GM12865 (cell line): Measurements from ENCODE around the gene ELFN2.

Experiments
- DNase-seq: peaks from one replicate; pipeline ENCODE4 v3.0.0; 2010; ENCODE audit warnings: low read depth
- H3K4me3 ChIP-seq: 2 replicates; pipeline ENCODE4 v1.5.1; 2011; ENCODE audit warnings: mild to moderate bottlenecking, low read depth, low read length, control low read depth
- TF ChIP-seq, protein P1 (sequence below): IDR thresholded peaks from 2 replicates; pipeline ENCODE4 v1.5.1; 2011; ENCODE audit warnings: low read length, control low read depth, low read depth, inconsistent platforms; ENCODE audit not compliant: insufficient read depth; ENCODE audit errors: missing control alignments

ELFN2 gene

DNA sequence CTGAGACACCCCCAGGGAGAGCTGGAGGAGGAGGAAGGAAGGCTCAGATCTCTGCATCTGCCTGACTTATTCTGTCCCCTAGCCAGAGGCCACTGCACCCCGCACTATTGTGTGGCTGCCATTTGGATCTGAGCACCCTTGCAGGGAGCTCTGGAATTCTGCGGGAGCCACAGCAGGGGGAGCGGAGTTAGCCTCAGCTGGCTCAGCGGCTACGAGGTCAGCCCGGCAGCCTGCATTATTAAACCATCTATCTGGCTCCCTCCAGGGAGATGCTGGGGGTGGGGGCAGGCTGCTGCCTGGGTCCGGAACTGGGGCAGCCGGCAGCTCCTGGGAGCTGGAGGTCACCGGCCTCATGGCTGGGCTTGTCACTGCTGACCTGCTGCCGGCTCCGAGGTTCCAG is 6.5 kb upstream of the ELFN2 start:
- TF ChIP-seq, protein P1, sequence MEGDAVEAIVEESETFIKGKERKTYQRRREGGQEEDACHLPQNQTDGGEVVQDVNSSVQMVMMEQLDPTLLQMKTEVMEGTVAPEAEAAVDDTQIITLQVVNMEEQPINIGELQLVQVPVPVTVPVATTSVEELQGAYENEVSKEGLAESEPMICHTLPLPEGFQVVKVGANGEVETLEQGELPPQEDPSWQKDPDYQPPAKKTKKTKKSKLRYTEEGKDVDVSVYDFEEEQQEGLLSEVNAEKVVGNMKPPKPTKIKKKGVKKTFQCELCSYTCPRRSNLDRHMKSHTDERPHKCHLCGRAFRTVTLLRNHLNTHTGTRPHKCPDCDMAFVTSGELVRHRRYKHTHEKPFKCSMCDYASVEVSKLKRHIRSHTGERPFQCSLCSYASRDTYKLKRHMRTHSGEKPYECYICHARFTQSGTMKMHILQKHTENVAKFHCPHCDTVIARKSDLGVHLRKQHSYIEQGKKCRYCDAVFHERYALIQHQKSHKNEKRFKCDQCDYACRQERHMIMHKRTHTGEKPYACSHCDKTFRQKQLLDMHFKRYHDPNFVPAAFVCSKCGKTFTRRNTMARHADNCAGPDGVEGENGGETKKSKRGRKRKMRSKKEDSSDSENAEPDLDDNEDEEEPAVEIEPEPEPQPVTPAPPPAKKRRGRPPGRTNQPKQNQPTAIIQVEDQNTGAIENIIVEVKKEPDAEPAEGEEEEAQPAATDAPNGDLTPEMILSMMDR, result no peak
- DNase-seq, result no peak
- no peak overlapping the region for H3K4me3 ChIP-seq

DNA sequence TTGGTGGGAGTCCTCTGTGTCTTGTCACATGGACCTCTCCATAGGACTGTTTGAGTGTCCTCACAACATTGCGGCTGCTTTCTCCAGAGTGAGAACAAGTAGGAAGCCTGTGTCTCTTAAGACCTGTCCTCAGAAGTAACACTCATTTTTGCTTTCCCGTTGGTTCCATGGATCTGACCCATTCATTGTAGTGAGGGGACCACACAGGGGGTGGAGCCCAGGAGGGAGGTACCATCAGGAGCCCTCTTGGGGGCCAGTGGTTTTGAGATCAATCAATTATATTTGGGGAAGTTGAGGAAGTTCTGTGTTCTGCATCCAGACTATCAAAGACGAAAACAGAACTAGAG is 5.4 kb upstream of the ELFN2 start:
- H3K4me3 ChIP-seq, result no peak overlapping the region
- TF ChIP-seq, protein P1, result no peak
- no peak for DNase-seq

DNA sequence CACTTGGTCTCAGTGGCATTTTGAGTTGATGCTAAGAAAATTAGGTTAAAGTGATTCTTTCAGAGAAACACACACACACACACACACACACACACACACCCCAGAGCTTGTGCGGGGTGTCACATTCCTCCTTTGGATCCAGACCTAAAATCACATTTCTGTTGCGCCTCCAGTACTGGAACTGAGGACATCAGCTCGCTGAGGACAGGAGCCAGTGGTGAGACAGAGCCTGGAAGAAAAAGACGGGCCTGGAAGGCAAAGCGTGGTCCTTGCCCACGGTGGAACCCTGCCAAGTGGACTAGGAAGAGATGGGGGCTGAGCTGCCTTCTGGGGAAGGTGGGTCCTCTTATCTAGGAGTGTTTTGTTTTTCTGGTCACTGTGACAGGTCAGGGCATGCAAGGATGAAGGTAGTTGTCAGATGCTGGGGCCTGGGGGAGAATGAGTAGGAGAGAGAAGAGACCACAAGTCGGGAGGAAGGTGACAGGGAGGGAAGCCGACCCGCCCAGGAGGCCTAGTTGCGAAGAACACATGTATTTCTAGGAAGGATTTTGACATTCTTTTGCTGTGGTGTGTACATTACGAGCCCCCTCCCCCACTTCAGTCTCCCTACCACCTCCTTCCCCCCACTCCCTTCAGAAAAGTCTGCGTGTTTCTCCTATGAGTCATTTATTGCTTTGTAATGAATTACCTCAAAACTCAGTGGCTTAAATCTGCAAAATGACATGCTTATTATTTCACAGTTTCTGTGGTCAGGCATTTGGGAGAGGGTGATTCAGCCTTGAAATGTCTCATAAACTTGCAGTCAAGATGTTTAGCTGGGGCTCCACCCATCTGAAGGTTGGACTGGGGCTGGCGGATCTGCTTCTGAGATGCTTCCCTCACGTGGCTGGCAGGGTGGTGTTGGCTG is 4.8 kb upstream of the ELFN2 start:
- no peak overlapping the region for H3K4me3 ChIP-seq
- DNase-seq, result peak; percentile 23
- TF ChIP-seq, protein P1, result no peak

DNA sequence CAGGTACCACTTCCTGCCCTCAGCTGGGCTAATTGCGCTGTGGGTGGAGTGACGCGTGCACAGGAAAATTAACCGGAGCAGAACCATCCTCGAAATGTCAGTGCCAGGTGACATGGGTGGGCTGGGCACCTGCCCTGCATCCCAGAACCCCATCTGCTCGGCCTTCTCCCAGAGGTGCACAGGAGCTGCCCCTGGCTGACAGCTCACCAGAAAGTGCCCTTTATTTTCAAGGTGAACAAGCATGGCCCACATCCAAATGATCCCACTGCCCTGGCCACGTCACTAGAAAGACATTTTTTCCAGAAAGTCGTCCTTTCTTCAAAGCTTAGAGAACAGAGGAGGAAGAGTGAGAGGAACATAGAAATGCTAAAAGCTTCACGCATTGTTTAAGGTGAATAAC is 4.1 kb upstream of the ELFN2 start:
- TF ChIP-seq, protein P1, result no peak
- H3K4me3 ChIP-seq, result no peak overlapping the region
- no peak for DNase-seq

DNA sequence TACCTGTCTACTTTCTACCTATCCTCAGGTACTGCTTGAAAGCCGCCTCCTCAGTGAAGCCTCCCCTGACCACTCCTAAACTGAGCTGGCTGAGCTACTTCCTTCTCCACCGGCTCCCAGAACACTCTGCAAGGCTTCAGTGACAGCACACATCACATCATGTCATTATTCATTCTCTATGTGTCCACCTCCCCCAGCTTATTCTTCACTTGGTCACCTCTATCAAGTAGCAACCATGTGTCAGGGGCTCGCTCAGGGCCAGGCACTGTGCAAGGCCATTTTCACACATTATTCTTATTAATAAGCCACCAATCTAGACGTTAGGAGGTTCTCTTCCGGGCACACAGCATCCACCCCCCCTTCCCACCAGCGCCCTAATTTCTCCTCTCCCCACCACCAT is 3.7 kb upstream of the ELFN2 start:
- DNase-seq, result no peak
- H3K4me3 ChIP-seq, result no peak overlapping the region
- TF ChIP-seq, protein P1, result no peak

DNA sequence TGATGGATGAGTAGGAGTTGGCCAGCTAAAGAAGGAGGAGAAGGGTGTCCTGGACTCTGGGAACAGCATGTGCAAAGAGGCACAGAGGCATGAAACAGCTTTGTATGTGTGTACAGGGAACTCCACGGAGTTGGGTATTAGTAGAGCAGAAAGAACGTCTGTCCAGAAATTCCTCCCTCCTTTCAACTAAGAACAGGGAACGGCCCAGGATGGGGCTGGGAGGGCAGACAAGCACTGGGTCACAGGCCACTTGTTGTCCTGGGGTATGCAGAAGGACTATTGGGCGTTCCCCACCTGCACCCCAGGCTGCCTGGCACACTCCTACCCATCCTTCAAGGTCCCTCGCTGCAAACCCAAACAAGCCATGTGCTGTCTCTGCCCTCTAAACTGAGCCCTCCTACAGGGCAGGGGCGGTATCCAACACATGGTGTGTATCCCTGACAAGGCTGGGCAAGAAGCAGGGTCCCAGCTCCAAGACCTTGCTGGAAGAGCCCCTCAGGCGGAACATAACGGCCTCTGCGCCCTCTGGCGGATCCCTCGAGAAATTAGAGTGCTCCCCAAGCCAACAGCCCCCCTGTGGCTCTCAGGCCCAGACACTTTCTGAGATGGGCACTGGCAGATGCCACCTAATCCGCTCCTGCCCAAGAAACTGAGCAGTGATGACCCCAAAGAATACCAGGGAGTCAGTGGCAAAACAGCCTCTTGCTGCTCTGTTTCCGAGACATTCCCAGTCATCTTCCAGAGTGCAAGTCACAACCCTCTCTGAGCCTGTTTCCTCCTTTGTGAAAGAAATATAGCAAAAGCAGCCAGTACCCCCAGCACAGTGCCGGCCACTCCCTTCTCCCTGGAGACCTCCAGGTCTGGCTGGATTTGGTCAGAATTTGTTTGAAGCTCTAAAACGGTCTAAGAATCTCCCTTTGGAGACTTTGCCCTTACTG is 1.6 kb upstream of the ELFN2 start:
- peak; percentile 59 for DNase-seq
- TF ChIP-seq, protein P1, result peak; percentile 83
- H3K4me3 ChIP-seq, result no peak overlapping the region
